Left ventricle myocardium inferior (tissue), 1 donor: ENCODE measurements around the gene EYA2. TPM values are rescaled to one million over a fixed set of nuclear protein-coding genes. Genes with fewer than 3 reads are reported as not detected.
"Not testable (repeated sequence)": the region's sequence is repeated elsewhere in the genome, so short reads cannot be mapped to it uniquely, and the experiment has no call there.

Source experiments
- DNase-seq: peaks from one replicate; pipeline ENCODE4 v3.0.0-alpha.2; 2020
- H3K27ac ChIP-seq: fragments of 200-600 bp; replicated peaks from 2 replicates; pipeline ENCODE4 v1.8.0; 2021
- H3K27me3 ChIP-seq: fragments of 200-600 bp; 2 replicates; pipeline ENCODE4 v1.8.0; 2021; ENCODE audit warnings: low read depth
- H3K36me3 ChIP-seq: fragments of 200-600 bp; 2 replicates; pipeline ENCODE4 v1.8.0; 2021
- H3K4me1 ChIP-seq: fragments of 200-600 bp; 2 replicates; pipeline ENCODE4 v1.8.0; 2021
- H3K4me3 ChIP-seq: fragments of 200-600 bp; 2 replicates; pipeline ENCODE4 v1.8.0; 2021; ENCODE audit warnings: mild to moderate bottlenecking, moderate library complexity
- H3K9me3 ChIP-seq: fragments of 200-600 bp; replicated peaks from 2 replicates; pipeline ENCODE4 v1.8.0; 2021
- CTCF ChIP-seq: fragments of 200-600 bp; IDR thresholded peaks from 2 replicates; pipeline ENCODE4 v1.8.0; 2021; ENCODE audit warnings: antibody characterized with exemption, mild to moderate bottlenecking, borderline replicate concordance
- intact Hi-C: fragments of 100-400 bp; cut with micrococcal nuclease; formaldehyde crosslinking; loops from one replicate; pipeline ENCODE4 v1.11.0; 2022
- total RNA-seq: library from RNA; stranded (reverse); fragmentation: NEBNext Ultra II Directional; extraction: Animal tissue kit (Norgen Biotek cat#: 25700); gene quantifications from one replicate; pipeline ENCODE4 v1.2.1, GENCODE V29; 2021
- donor health status: DM: no; HTN: yes; CAD: no; lungs with severe emphysema.

EYA2 gene
- total RNA-seq, 1 donor from 2014 or later, result 0.63 TPM

GRCh38 chr20:47174456-47175243 lies 280.0 kb downstream of the EYA2 start:
- Histone ChIP-seq H3K27me3 (peaks cover 64% of the 10 kb centered on the region), H3K4me3 (no peak overlapping the region), H3K27ac (no peak overlapping the region), H3K36me3 (no peaks in the 10 kb centered on the region), H3K4me1 (no peaks in the 10 kb centered on the region), H3K9me3 (no peaks in the 10 kb centered on the region)
- intact Hi-C loops, result no loop called here
- no peak for DNase-seq
- TF ChIP-seq CTCF, result no peak

- intact Hi-C loops, result no loop called here
- no peak for DNase-seq
These were observed 280.9 kb downstream of the EYA2 start for GRCh38 chr20:47175493-47175892.

GRCh38 chr20:47176217-47176616 lies 281.6 kb downstream of the EYA2 start:
- intact Hi-C loops, H3K27ac ChIP-seq, H3K4me1 ChIP-seq, DNase-seq, H3K36me3 ChIP-seq, H3K9me3 ChIP-seq, H3K4me3 ChIP-seq: not testable (repeated sequence)
- peaks cover 48% of the 10 kb centered on the region for H3K27me3 ChIP-seq

More at GRCh38 chr20:47175493-47175892, 280.9 kb downstream of the EYA2 start:
- H3K36me3 ChIP-seq, result no peaks in the 10 kb centered on the region
- H3K27ac ChIP-seq, result no peak overlapping the region
- no peak for TF ChIP-seq CTCF
- peaks cover 55% of the 10 kb centered on the region for H3K27me3 ChIP-seq
- H3K9me3 ChIP-seq, result no peaks in the 10 kb centered on the region
- no peak overlapping the region for H3K4me3 ChIP-seq
- no peaks in the 10 kb centered on the region for H3K4me1 ChIP-seq

- Histone ChIP-seq H3K4me3 (no peak overlapping the region), H3K27ac (no peak overlapping the region), H3K27me3 (peaks cover 27% of the 10 kb centered on the region), H3K36me3 (no peaks in the 10 kb centered on the region), H3K9me3 (no peaks in the 10 kb centered on the region), H3K4me1 (no peaks in the 10 kb centered on the region)
- DNase-seq, result no peak
- intact Hi-C loops, result no loop called here
- TF ChIP-seq CTCF, result no peak
These were observed 283.6 kb downstream of the EYA2 start for GRCh38 chr20:47178277-47178676.

- intact Hi-C loops, result no loop called here
- no peaks in the 10 kb centered on the region for H3K9me3 ChIP-seq
These were observed 284.2 kb downstream of the EYA2 start for GRCh38 chr20:47178851-47179250.

More at GRCh38 chr20:47178851-47179250, 284.2 kb downstream of the EYA2 start:
- H3K36me3 ChIP-seq, result no peaks in the 10 kb centered on the region
- no peak for TF ChIP-seq CTCF
- no peak overlapping the region for H3K27ac ChIP-seq
- peaks cover 22% of the 10 kb centered on the region for H3K27me3 ChIP-seq
- H3K4me3 ChIP-seq, result no peak overlapping the region
- DNase-seq, result no peak
- H3K4me1 ChIP-seq, result no peaks in the 10 kb centered on the region
